ENCODE data around the gene COL23A1.

GRCh38 chr5:178319541-178320041 is 270.6 kb downstream of the COL23A1 start:
- TF ChIP-seq CTCF (conservative IDR thresholded peaks at IDR 0.05; ENCODE audit: low read depth in 2 of 2) (peak; percentile 22 to 61; a peak in 2 of 4 replicates), REST (IDR thresholded peaks at IDR 0.05; ENCODE audit: unreplicated experiment) (no peak), EZH2 (IDR thresholded peaks at IDR 0.05; ENCODE audit: low read depth, unreplicated experiment) (no peak), ZNF114 (CRISPR knock-in tag; IDR thresholded peaks at IDR 0.05) (no peak)

Measured in GM23338 (cell line).